Tibial artery (tissue), 4 donors: ENCODE measurements around the gene CYP17A1.

ENCODE experiments used
- DNase-seq, 2 donors: peaks; one replicate each; pipeline ENCODE4 v3.0.0-alpha.2; 2019
- H3K27ac ChIP-seq, 2 donors: fragments of 200-600 bp; sonication (generic) in 1 of 2; 1 replicate in 1 of 2; 2 replicates in 1 of 2; pipeline ENCODE4 v1.5.1; 2018 to 2019; ENCODE audit warnings: mild to moderate bottlenecking in 1 of 2
- H3K27me3 ChIP-seq, 2 donors: fragments of 200-600 bp; sonication (generic) in 1 of 2; one replicate each; pipeline versions ENCODE4 v1.5.1 to v1.6.0; 2016 to 2019
- H3K36me3 ChIP-seq, 3 donors: fragments of 200-600 bp; sonication (generic) in 2 of 3; one replicate each; pipeline ENCODE4 v1.5.1; 2016 to 2019; ENCODE audit warnings: mild to moderate bottlenecking in 2 of 3
- H3K4me1 ChIP-seq, 4 donors: fragments of 200-600 bp; sonication (generic) in 2 of 4; 1 replicate in 3 of 4; 2 replicates in 1 of 4; pipeline ENCODE4 v1.5.1; 2016 to 2019
- H3K4me3 ChIP-seq, 2 donors: fragments of 200-600 bp; sonication (generic) in 1 of 2; 1 replicate in 1 of 2; 2 replicates in 1 of 2; pipeline ENCODE4 v1.5.1; 2018 to 2019; ENCODE audit warnings: mild to moderate bottlenecking in 2 of 2
- H3K9me3 ChIP-seq, 3 donors: fragments of 200-600 bp; sonication (generic) in 1 of 3; one replicate each; pipeline ENCODE4 v1.5.1; 2016 to 2019
- CTCF ChIP-seq, 2 experiments: fragments of 200-600 bp in 1 of 2; fragments of 450-650 bp in 1 of 2; IDR thresholded peaks; one replicate each; pipeline ENCODE4 v1.5.1; 2017 to 2019; ENCODE audit warnings: antibody characterized with exemption in 2 of 2, mild to moderate bottlenecking in 1 of 2, moderate library complexity in 1 of 2
- intact Hi-C: fragments of 100-400 bp; cut with DNase I; formaldehyde crosslinking; loops from one replicate; pipeline ENCODE4 v1.15.0; 2023; ENCODE audit warnings: low total_unique reads

The CYP17A1 gene

GRCh38 chr10:102870221-102870620, 33.0 kb upstream of the CYP17A1 start:
- peaks cover 0 to 14% (median 8%) of the 10 kb centered on the region in 4 donors for H3K4me1 ChIP-seq
- no peaks in the 10 kb centered on the region for H3K9me3 ChIP-seq
- DNase-seq, result no peak
- no peak overlapping the region for H3K27ac ChIP-seq
- intact Hi-C loops, result no loop called here
- no peak for TF ChIP-seq CTCF (IDR thresholded peaks at IDR 0.05)
- no peaks in the 10 kb centered on the region for H3K27me3 ChIP-seq
- peak overlapping the region; percentile 65 to 69 for H3K4me3 ChIP-seq
- H3K36me3 ChIP-seq, result peaks cover 0 to 21% (median 3%) of the 10 kb centered on the region in 3 donors

GRCh38 chr10:102869258-102870198, 32.3 kb upstream of the CYP17A1 start, which contains the start of gene AS3MT:
TSS of gene AS3MT (plus strand) at chr10:102869470. CDS start at chr10:102869593, 123 bp downstream.
- no peak for TF ChIP-seq CTCF (IDR thresholded peaks at IDR 0.05)
- peak in 1 of 2 donors; percentile 75 for DNase-seq
- no peaks in the 10 kb centered on the region for H3K9me3 ChIP-seq
- H3K27me3 ChIP-seq, result no peaks in the 10 kb centered on the region
- peaks cover 0 to 15% (median 0%) of the 10 kb centered on the region in 3 donors for H3K36me3 ChIP-seq
- intact Hi-C loops, result no loop called here
- H3K4me3 ChIP-seq, result peak within 1 kb of the TSS; percentile 65 to 69
- peaks cover 0 to 14% (median 8%) of the 10 kb centered on the region in 4 donors for H3K4me1 ChIP-seq
- H3K27ac ChIP-seq, result peak within 1 kb of the TSS; percentile 71 to 75

- intact Hi-C loops, result no loop called here
- H3K4me3 ChIP-seq, result peak overlapping the region; percentile 65 to 69
- TF ChIP-seq CTCF (IDR thresholded peaks at IDR 0.05), result no peak
- no peak for DNase-seq
- H3K27ac ChIP-seq, result peak overlapping the region; percentile 71 to 75
- H3K9me3 ChIP-seq, result no peaks in the 10 kb centered on the region
- H3K27me3 ChIP-seq, result no peaks in the 10 kb centered on the region
- H3K4me1 ChIP-seq, result peaks cover 0 to 14% (median 8%) of the 10 kb centered on the region in 4 donors
- H3K36me3 ChIP-seq, result peaks cover 0 to 9% (median 6%) of the 10 kb centered on the region in 3 donors
These were observed 31.7 kb upstream of the CYP17A1 start for GRCh38 chr10:102868911-102869257.

- TF ChIP-seq CTCF (IDR thresholded peaks at IDR 0.05), result no peak
- H3K27me3 ChIP-seq, result no peaks in the 10 kb centered on the region
- intact Hi-C loops, result no loop called here
- DNase-seq, result no peak
- H3K4me3 ChIP-seq, result no peak overlapping the region
- H3K27ac ChIP-seq, result no peak overlapping the region
- no peaks in the 10 kb centered on the region for H3K9me3 ChIP-seq
- H3K36me3 ChIP-seq, result peaks cover 7 to 33% (median 23%) of the 10 kb centered on the region in 3 donors
- peaks cover 0 to 14% (median 8%) of the 10 kb centered on the region in 4 donors for H3K4me1 ChIP-seq
These were observed 28.4 kb upstream of the CYP17A1 start for GRCh38 chr10:102865620-102866019.

GRCh38 chr10:102863660-102864059, 26.4 kb upstream of the CYP17A1 start:
- Histone ChIP-seq H3K4me3 (no peak overlapping the region), H3K9me3 (no peaks in the 10 kb centered on the region), H3K4me1 (no peaks in the 10 kb centered on the region), H3K36me3 (peaks cover 10 to 47% (median 26%) of the 10 kb centered on the region in 3 donors), H3K27me3 (no peaks in the 10 kb centered on the region), H3K27ac (no peak overlapping the region)
- no peak for TF ChIP-seq CTCF (IDR thresholded peaks at IDR 0.05)
- intact Hi-C loops, result no loop called here
- no peak for DNase-seq
